HEK293 (cell line): ENCODE results near the gene FUBP1.
A peak's percentile ranks its signal among the peaks of the same experiment; 100 is the strongest.

Source experiments
- CTCF ChIA-PET: fragments of 350-600 bp; formaldehyde crosslinking; extraction: SDS; loops from one replicate; lab custom pipeline; 2021; ENCODE audit warnings: antibody characterized with exemption; lab: Yijun Ruan, JAX
- POLR2A ChIA-PET: fragments of 300-600 bp; formaldehyde crosslinking; extraction: SDS; loops from one replicate; lab custom pipeline; 2020; ENCODE audit warnings: antibody characterized with exemption, inconsistent platforms; lab: Yijun Ruan, JAX
- H3K27ac ChIP-seq: fragments of 200-500 bp; sonication (Bioruptor generic); 2 replicates; pipeline ENCODE4 v1.5.1; 2014; ENCODE audit warnings: low read depth, low read length, control low read depth, inconsistent platforms; ENCODE audit errors: extremely low read depth
- H3K36me3 ChIP-seq, 2 experiments: fragments of 200-500 bp in 1 of 2; sonication (Bioruptor generic) in 1 of 2; 1 replicate in 1 of 2; 2 replicates in 1 of 2; pipeline ENCODE4 v1.5.1; 2014 to 2017; ENCODE audit warnings: inconsistent platforms in 2 of 2, low read length in 2 of 2; ENCODE audit not compliant: control insufficient read depth in 2 of 2, insufficient read depth in 1 of 2
- H3K4me1 ChIP-seq: fragments of 200-500 bp; sonication (Bioruptor generic); 2 replicates; pipeline ENCODE4 v1.5.1; 2014; ENCODE audit warnings: mild to moderate bottlenecking, low read length, inconsistent platforms; ENCODE audit not compliant: control insufficient read depth, insufficient read depth
- H3K4me3 ChIP-seq: 2 replicates; pipeline ENCODE4 v1.5.1; 2011; ENCODE audit warnings: low read depth, mild to moderate bottlenecking, control low read depth, low read length, moderate library complexity
- H3K9me3 ChIP-seq: fragments of 200-500 bp; sonication (Bioruptor generic); 2 replicates; pipeline ENCODE4 v1.5.1; 2014; ENCODE audit warnings: low read depth, low read length, inconsistent platforms; ENCODE audit not compliant: control insufficient read depth, insufficient read depth
- ATF2 ChIP-seq: fragments of 450-650 bp; formaldehyde crosslinking; IDR thresholded peaks from 2 replicates; pipeline ENCODE4 v1.5.1; 2016; ENCODE audit warnings: missing biosample characterization, missing genetic modification characterization, low read depth
- GLIS1 ChIP-seq: fragments of 450-650 bp; formaldehyde crosslinking; IDR thresholded peaks from 2 replicates; pipeline ENCODE4 v1.5.1; 2016; ENCODE audit warnings: missing biosample characterization, missing genetic modification characterization
- GLIS2 ChIP-seq: fragments of 450-650 bp; formaldehyde crosslinking; IDR thresholded peaks from 2 replicates; pipeline ENCODE4 v1.5.1; 2016; ENCODE audit warnings: missing biosample characterization, missing genetic modification characterization
- PBX3 ChIP-seq: sonication (generic); formaldehyde crosslinking; IDR thresholded peaks from 2 replicates; pipeline ENCODE4 v1.8.1; 2022; ENCODE audit warnings: mild to moderate bottlenecking, moderate library complexity, missing genetic modification reagents
- PRDM1 ChIP-seq: fragments of 450-650 bp; formaldehyde crosslinking; IDR thresholded peaks from 2 replicates; pipeline ENCODE4; 2016; ENCODE audit warnings: missing biosample characterization, missing genetic modification characterization
- PRDM10 ChIP-seq: fragments of 450-650 bp; formaldehyde crosslinking; IDR thresholded peaks from 2 replicates; pipeline ENCODE4 v1.5.1; 2016; ENCODE audit warnings: missing biosample characterization, missing genetic modification characterization
- RBAK ChIP-seq: fragments of 450-650 bp; formaldehyde crosslinking; IDR thresholded peaks from 2 replicates; pipeline ENCODE4 v1.5.1; 2016; ENCODE audit warnings: missing biosample characterization, missing genetic modification characterization
- REST ChIP-seq: fragments of 450-650 bp; formaldehyde crosslinking; IDR thresholded peaks from 2 replicates; pipeline ENCODE4 v1.5.1; 2016; ENCODE audit warnings: missing biosample characterization, missing genetic modification characterization
- WT1 ChIP-seq: fragments of 450-650 bp; formaldehyde crosslinking; IDR thresholded peaks from 2 replicates; pipeline ENCODE4 v1.5.1; 2016; ENCODE audit warnings: missing biosample characterization, missing genetic modification characterization
- YY1 ChIP-seq: fragments of 450-650 bp; formaldehyde crosslinking; IDR thresholded peaks from 2 replicates; pipeline ENCODE4 v1.5.1; 2018; ENCODE audit warnings: missing biosample characterization, missing genetic modification characterization
- ZNF114 ChIP-seq: fragments of 450-650 bp; formaldehyde crosslinking; IDR thresholded peaks from 2 replicates; pipeline ENCODE4 v1.5.0; 2017; ENCODE audit warnings: missing biosample characterization, missing genetic modification characterization
- ZNF292 ChIP-seq: fragments of 450-650 bp; formaldehyde crosslinking; IDR thresholded peaks from 2 replicates; pipeline ENCODE4 v1.5.1; 2016; ENCODE audit warnings: low read depth, missing biosample characterization, missing genetic modification characterization, borderline replicate concordance
- ZNF37A ChIP-seq: fragments of 450-650 bp; IDR thresholded peaks from 2 replicates; pipeline ENCODE4 v1.5.1; 2018; ENCODE audit warnings: missing biosample characterization, missing genetic modification characterization
- ZNF394 ChIP-seq: fragments of 450-650 bp; formaldehyde crosslinking; IDR thresholded peaks from 2 replicates; pipeline ENCODE4 v1.5.1; 2016; ENCODE audit warnings: missing biosample characterization, missing genetic modification characterization, mild to moderate bottlenecking, moderate library complexity, borderline replicate concordance
- ZNF501 ChIP-seq: fragments of 450-650 bp; formaldehyde crosslinking; IDR thresholded peaks from 2 replicates; pipeline ENCODE4 v1.5.1; 2016; ENCODE audit warnings: missing biosample characterization, missing genetic modification characterization
- ZNF558 ChIP-seq: fragments of 450-650 bp; formaldehyde crosslinking; IDR thresholded peaks from 2 replicates; pipeline ENCODE4 v1.5.1; 2016; ENCODE audit warnings: missing biosample characterization, missing genetic modification characterization
- ZNF561 ChIP-seq: fragments of 450-650 bp; IDR thresholded peaks from 2 replicates; pipeline ENCODE4 v1.5.1; 2018; ENCODE audit warnings: missing biosample characterization, missing genetic modification characterization, borderline replicate concordance
- ZNF585B ChIP-seq: fragments of 450-650 bp; formaldehyde crosslinking; IDR thresholded peaks from 2 replicates; pipeline ENCODE4 v1.5.1; 2016; ENCODE audit warnings: missing biosample characterization, missing genetic modification characterization
- ZNF664 ChIP-seq: fragments of 450-650 bp; formaldehyde crosslinking; IDR thresholded peaks from 2 replicates; pipeline ENCODE4 v1.5.1; 2016; ENCODE audit warnings: missing biosample characterization, missing genetic modification characterization
- ZNF677 ChIP-seq: fragments of 450-650 bp; IDR thresholded peaks from 2 replicates; pipeline ENCODE4 v1.5.0; 2018; ENCODE audit warnings: missing biosample characterization, mild to moderate bottlenecking, missing genetic modification characterization, moderate library complexity
- ZXDB ChIP-seq: fragments of 450-650 bp; formaldehyde crosslinking; IDR thresholded peaks from 2 replicates; pipeline ENCODE4 v1.5.1; 2016; ENCODE audit warnings: missing biosample characterization, missing genetic modification characterization
- TF ChIP-seq, protein P1 (sequence below): fragments of 450-650 bp; formaldehyde crosslinking; IDR thresholded peaks from 2 replicates; pipeline ENCODE4 v1.5.1; 2017; ENCODE audit warnings: missing biosample characterization, mild to moderate bottlenecking, missing genetic modification characterization, moderate library complexity

FUBP1 gene

DNA sequence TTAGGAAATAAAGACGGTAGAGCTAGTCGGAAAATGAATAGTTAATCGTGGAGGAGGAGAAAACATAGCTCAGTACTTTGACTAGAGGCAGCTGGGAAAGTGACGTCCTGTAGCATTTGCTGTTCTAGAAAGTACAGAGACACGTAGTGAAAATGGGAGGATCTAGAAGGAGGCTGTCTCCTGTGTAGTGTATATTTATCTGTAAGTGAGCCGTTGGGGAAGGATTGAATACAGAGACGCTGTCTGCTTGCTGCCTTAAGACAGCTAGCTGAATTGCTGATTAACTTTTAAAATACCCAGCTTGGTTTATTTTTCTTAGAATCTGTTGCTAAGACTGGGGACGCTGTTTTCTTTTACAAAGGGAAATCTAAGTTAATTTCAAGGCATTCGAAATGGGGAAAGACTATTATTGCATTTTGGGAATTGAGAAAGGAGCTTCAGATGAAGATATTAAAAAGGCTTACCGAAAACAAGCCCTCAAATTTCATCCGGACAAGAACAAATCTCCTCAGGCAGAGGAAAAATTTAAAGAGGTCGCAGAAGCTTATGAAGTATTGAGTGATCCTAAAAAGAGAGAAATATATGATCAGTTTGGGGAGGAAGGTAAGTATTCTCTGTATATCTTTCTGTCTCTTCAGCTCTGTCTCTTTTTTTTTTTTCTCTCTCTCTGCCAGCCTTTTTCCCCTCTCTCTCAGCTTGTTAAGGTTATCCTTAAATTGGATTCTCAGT, 26.0 kb upstream of the FUBP1 start, which contains the start of gene DNAJB4 (continued):
- TF ChIP-seq ATF2 (peak; percentile 30; the same call in 1 of the 2 replicates), ZNF585B (tag by site-specific recombination) (no peak), PRDM1 (tag by site-specific recombination) (peak; percentile 97)

- H3K4me1 ChIP-seq, result peaks cover 14% of the 10 kb centered on the region
- no peaks in the 10 kb centered on the region; a peak in 1 of 3 replicates for H3K36me3 ChIP-seq
- CTCF ChIA-PET, result interaction anchor here (0.5 to 3.8 kb wide), 5 partner anchors 24 to 110 kb away, joined by 3 to 42 read pairs (median 10); partner anchors contain the start of gene FUBP1
- no peaks in the 10 kb centered on the region for H3K9me3 ChIP-seq
- POLR2A ChIA-PET, result interaction anchor here (0.8 to 5.7 kb wide), 22 partner anchors 9 to 470 kb away, joined by 3 to 137 read pairs (median 4); partner anchors contain the start of genes FUBP1, MIGA1, NEXN and ZZZ3
- H3K27ac ChIP-seq, result peak overlapping the region; percentile 92
- peak overlapping the region; percentile 55 for H3K4me3 ChIP-seq
- TF ChIP-seq WT1 (tag by site-specific recombination) (peak; percentile 27; the same call in 1 of the 2 replicates), ZNF501 (tag by site-specific recombination) (peak; percentile 42; the same call in 1 of the 2 replicates), ZXDB (tag by site-specific recombination) (0 out of 2 replicates have a peak, but pooled peaks have one; percentile 31), ZNF677 (tag by site-specific recombination) (no peak), REST (tag by site-specific recombination) (peak; percentile 47), PBX3 (CRISPR knock-in tag) (no peak), RBAK (tag by site-specific recombination) (no peak), ZNF561 (tag by site-specific recombination) (0 out of 2 replicates have a peak, but pooled peaks have one; percentile 62), ZNF394 (0 out of 2 replicates have a peak, but pooled peaks have one; percentile 27), GLIS1 (tag by site-specific recombination) (peak; percentile 36; the same call in 1 of the 2 replicates), ZNF292 (tag by site-specific recombination) (no peak), YY1 (tag by site-specific recombination) (no peak), ZNF558 (tag by site-specific recombination) (no peak), ZNF114 (tag by site-specific recombination) (no peak), PRDM10 (tag by site-specific recombination) (peak; percentile 34; the same call in 1 of the 2 replicates), ZNF664 (peak; percentile 77), ZNF37A (tag by site-specific recombination) (no peak), GLIS2 (tag by site-specific recombination) (peak; percentile 73)
- TF ChIP-seq, protein P1, sequence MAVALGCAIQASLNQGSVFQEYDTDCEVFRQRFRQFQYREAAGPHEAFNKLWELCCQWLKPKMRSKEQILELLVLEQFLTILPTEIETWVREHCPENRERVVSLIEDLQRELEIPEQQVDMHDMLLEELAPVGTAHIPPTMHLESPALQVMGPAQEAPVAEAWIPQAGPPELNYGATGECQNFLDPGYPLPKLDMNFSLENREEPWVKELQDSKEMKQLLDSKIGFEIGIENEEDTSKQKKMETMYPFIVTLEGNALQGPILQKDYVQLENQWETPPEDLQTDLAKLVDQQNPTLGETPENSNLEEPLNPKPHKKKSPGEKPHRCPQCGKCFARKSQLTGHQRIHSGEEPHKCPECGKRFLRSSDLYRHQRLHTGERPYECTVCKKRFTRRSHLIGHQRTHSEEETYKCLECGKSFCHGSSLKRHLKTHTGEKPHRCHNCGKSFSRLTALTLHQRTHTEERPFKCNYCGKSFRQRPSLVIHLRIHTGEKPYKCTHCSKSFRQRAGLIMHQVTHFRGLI (tag by site-specific recombination), result no peak
These were observed 25.2 kb upstream of the FUBP1 start for GRCh38 chr1:78003882-78004718.
